ENCODE data around the gene COL5A1.

Gene COL5A1

DNA sequence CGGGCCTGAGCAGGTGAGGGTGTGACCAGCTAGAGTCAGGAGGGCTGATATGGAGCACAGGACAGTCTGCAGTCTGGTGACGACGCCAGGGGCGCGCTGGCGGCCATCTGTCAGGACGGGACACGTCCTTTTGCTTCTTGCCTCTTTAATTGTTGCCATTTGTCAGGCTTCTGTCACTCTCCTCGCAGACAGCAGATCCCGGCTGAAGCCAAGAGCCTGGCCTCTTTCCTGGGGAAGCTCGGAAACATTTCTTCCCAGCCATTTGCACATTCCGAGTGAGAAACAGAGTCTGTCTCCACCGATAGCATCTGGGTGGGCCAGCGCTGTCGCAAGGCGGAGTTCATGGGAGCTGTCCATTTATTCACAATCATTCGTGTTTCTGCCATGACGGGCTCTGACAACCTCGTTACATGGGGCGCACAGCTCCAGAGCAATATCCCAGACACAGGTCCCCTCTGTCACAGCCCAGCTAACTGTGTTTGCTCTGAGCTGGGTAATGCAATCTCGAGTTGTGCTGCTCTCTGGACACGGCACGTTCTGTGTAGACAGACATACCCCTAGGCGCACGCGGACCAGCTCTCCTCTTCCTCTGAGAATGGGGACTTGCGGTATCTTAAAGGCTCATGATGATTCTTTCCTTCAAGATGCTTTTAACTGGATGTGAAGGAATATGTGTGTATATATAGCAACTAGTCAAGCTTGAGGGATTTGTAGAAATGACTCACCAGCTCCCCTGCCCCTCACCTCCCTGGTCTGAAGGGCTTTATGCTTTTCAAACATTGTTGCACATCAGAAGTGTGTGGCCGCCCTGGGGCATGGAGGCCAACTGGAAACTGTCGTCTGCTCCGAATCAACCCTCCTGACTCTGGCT, 133.7 kb downstream of the COL5A1 start:
- no peak for DNase-seq

GRCh38 chr9:134776080-134776796, 134.6 kb downstream of the COL5A1 start:
- DNase-seq = no peak

DNA sequence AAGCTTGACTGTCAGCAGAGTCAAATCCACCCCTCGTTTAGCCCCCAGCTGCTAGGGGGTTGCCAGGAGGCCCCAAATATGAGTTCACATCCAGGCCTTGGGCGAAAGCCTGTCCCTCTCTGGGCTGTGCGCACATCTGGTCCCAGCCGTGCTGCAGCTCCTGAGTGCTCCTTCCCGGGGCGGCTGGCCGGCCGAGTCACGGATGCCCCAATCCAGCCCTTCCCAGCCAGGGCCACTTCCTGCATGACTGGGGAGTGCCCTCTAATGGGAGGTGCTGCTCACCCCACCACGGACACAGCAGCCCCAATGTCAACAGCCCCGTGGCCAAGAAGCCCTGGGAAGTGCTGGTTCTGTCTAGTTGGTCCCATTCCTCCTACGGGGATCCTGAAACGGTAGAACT, 135.6 kb downstream of the COL5A1 start:
- DNase-seq = no peak

DNA sequence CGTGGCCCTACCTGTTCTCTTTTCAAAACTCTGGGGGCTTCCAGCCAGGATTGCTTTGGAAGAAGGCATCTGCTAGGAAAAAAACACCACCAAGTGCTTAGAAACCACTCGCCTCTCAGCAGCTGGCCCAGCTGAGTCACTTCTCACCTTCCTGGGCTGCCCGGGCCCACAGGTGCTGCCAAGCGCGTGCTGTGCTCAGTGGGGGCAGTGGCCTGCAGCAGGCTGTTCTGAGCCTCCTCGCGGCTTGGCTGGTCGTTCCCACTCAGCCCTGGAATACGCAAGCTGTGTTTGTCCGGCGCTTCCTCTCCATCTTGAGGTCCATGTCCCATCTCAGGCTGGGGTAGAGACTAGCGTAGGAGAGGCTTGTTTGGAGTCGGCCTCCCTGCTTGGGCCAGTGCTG, 136.6 kb downstream of the COL5A1 start:
- no peak for DNase-seq

- DNase-seq = no peak
These were observed 137.3 kb downstream of the COL5A1 start for GRCh38 chr9:134778841-134779411.

GRCh38 chr9:134779640-134780039, 138.0 kb downstream of the COL5A1 start:
- no peak for DNase-seq

DNA sequence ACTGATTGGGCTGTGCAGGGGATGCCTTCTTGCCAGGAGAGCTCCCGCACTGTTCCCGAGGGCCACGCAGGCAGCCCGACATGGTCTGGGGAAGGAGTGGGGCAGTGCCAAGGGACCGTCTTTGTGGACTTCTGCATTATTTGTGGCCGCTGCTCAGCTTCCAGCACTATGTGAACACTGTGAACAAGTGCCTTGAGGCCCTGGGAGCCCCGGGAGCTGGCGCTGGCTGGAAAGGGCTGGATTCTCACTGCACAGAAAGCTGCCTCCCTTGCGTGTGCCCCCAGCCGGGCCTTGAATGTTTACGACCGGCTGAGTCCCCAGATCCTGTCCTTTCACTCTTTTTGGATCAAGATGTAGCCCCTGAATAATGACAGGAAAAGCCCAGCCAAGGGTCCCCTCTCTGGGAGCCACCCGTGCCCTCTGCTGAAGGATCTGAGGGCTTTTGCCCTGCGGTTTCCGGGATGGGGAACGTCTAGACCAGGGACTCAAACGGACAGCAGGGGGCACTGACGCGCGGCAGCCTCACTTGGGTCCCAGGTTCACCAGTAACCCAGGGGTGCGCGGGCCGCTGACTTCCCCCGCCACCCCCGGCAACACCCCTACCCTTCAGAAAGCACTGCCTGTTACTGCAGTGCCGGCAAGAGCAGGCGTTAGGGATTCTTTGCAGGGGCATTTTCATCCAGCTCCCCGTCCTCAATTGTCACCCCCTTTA, 140.1 kb downstream of the COL5A1 start:
- no peak for DNase-seq

DNA sequence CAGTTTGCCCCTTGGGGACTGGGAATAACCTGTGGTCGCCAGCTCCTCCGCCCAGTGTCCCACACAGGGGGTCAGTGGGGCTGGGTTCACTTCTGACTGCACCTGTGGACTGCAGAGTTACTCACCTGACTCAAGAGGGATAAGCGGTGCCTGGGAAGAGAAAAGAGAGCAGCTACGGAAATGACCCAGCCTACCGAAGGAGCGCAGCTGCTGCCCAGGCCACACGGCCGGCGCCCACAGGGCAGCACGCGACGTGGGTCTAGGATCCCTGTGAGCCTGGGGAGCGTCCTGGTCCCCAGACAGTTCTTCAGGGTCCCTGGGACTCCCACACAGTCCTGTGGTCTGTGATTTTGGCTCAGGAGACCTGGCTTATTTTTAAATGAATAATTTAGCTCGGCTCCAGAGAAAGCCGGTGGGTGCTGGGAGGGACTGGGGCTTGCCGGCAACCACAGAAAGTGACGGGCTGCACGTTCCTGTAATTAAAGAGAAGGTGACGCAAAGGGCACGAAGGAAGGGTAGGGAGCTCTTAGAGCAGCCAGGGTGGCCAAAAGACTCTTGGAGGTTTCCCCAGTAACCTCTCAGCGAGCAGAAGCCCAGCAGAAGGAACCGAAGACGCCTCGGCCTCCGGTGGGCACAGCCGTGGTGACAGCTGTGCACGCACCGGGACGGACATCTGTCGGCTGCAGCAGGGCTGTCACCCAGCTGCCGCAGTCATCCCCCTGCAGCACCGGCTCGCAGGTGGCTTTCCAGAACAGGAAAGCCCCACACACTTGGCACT, 141.5 kb downstream of the COL5A1 start:
- no peak for DNase-seq

- DNase-seq = no peak
These were observed 142.1 kb downstream of the COL5A1 start for GRCh38 chr9:134783699-134784039.

DNA sequence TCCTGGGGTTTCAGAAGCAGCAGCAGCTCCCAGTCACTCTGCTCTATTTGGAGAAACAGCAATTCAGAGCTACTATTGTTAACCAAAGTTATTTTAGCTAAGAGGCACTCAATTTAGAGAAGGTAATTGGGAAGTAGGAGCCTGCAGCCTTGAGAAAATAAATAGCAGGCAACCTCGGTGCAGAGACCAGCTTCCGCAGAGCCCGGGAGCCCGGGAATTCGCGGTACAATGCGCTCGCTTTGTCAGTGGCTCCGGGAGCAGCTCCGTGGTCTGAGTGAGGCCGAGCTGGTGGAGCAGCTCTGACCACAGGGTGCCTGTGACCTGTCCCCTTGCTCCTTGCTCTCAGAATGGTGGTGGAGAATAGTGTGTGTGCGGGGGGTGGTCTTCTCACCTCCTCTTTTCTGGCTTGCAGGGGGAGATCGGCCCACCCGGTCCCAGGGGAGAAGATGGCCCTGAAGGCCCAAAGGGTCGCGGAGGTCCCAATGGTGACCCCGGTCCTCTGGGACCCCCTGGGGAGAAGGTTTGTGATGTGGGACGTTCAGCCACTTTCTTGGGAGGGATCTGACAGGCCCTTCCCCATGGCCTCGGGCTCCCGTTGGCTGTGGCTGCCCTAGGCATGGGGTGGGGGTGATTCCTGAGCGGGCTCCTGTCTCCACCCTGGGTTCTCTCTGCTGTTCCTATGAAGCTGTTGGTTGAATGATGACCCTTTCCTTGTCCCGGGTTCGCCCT, 143.1 kb downstream of the COL5A1 start:
- no peak for DNase-seq

- DNase-seq = no peak
These were observed 143.9 kb downstream of the COL5A1 start for GRCh38 chr9:134785325-134786108.

DNA sequence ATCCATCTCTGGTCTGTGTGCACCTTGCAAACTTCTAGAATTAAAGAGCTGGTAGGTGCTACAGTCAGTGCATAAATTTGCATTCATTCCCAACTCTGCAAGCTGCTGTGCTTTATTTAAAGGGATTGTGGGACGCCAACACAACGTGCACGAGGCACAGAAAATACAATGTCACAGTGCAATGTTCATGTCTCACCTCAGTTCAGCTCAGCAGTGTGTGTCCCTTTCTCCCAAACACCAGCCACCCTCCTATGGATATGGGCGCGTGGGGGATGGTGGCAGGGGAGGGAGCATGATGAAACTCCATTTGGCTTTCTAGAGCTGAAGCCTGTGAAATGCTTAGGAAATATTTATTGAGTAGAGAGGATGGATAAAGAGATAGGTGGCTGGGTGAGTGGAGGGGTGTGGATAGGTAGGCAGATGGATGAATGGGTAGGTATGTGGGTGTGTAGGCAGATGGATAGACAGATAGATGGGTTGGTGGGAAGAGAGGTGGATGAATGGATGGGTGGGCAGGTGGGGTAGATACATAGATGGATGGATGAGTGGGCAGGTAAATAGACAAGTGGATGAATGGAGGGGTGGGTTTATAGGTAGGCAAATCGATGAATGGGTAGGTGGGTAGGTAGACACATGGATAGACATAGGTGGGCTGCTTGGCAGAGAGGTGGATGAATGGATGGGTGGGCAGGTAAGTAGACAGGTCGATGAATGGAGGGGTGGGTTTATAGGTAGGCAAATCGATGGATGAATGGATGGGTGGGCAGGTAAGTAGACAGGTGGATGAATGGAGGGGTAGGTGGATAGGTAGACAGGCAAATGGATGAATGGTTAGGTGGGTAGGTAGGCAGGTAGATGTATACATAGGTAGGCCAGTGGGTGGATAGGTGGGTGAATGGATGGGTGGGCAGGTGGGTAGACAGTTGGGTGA, 146.3 kb downstream of the COL5A1 start:
- no peak for DNase-seq

- no peak for DNase-seq
These were observed 147.6 kb downstream of the COL5A1 start for GRCh38 chr9:134789168-134789567.

DNA sequence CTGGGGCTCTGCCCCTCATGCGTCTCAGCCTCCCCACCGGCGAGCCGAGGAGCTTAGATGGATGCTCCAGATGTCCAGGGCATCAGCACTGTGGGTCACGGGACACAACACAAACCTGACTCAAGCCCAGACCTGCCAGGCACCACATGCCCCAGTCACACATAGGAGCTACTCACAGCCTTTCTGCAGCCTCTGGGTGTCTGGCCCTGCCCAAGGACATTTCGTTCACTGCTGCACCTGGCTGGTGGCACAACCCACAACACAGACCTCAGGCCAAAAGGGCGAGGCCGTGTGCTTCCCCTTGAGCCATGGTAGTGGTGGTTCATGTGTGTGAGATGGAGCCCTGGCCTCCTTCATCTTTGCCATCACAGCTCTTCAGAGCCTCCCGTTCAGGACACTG, 149.4 kb downstream of the COL5A1 start:
- DNase-seq = no peak

- DNase-seq = no peak
These were observed 151.0 kb downstream of the COL5A1 start for GRCh38 chr9:134792627-134793026.

- no peak for DNase-seq
These were observed 151.9 kb downstream of the COL5A1 start for GRCh38 chr9:134793288-134794188.

DNA sequence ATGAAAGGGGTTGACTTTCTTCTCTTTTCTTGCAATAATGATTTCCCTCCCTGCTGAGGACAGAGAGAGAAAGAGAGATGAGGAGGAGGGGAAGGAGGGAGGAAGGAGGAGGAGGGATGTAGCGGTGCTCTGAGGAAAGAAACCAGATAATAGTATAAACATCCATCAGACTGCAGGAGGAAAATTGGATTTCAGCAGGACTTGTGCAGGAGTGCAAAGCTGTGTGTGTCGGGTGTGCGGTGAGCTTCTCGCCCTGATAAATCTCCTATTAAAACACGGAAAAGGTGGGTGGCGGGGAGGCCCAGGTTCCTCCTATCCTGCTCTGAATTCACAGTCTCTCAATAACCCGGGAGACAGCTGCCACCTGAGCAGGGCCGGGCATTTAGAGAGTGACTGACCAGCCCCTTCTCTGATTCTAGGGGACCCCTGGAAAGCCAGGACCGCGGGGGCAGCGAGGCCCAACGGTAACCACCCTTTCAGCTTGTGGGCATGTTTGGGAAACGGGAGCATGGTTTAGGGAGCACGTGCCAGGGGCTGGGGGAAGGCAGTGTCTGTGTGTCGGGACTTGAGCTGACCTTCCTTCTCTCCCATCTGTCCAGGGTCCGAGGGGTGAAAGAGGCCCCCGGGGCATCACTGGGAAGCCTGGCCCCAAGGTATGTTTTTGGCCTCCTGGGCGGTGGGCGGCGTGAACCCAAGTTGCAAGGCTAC, 153.2 kb downstream of the COL5A1 start:
- DNase-seq = no peak

DNA sequence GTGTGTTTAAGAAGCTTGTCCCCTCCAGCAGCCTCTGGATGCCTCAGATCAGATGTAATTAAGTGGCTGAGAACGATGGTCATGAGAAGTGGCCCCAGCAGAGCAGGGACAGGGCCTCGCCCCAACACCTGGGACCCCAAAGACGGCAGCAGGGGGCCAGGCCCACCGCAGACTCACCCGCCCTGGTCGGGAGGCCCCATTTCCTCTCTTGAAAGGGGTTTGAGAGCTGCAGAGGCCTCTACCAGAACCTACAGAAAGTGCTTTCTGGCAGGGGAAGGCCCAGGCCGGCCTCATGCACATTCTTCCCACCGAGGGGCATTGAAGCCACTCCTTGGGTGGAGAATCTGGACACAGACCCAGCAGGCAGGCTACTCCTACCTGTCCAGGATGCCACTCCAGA, 153.8 kb downstream of the COL5A1 start:
- no peak for DNase-seq
